HG02943 (cell line): ENCODE data around the gene SORD.
"Not testable (repeated sequence)": the region's sequence is repeated elsewhere in the genome, so short reads cannot be mapped to it uniquely, and the experiment has no call there.

Source experiments
- ATAC-seq: cut with Tn5 transposase; IDR thresholded peaks from one replicate; pipeline ENCODE4 v1.9.1; 2021; ENCODE audit warnings: mild to moderate bottlenecking, low read depth, moderate library complexity; ENCODE audit not compliant: unreplicated experiment

SORD gene

DNA sequence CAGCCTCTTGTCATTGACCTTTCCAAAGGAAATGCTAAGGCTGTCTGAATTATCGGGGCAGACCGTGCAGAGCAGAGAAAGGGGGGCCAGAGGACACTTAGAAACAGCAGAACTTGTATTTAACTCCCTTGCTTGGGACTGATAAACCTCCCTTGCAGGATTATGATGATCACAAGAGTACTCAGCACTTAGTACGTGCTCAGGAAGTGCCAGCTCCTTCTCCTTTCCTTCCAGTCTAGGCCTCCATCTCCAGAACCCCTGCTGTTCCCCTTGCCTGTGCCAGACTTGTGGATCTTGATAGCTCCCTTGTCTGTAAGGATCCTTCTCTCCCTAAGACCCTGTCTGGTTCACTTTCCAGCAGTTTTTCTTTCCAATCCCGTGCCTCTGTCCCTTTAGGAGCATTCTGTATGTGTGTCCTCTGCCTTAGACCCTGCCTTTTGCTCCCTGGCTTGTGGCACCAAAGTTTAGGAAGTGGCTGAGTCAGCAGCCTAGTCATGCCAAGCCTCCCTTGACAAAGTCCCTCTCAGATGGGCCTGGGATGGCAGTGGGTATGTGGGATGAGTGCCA lies 747 bp downstream of the SORD start:
- ATAC-seq, result no peak

DNA sequence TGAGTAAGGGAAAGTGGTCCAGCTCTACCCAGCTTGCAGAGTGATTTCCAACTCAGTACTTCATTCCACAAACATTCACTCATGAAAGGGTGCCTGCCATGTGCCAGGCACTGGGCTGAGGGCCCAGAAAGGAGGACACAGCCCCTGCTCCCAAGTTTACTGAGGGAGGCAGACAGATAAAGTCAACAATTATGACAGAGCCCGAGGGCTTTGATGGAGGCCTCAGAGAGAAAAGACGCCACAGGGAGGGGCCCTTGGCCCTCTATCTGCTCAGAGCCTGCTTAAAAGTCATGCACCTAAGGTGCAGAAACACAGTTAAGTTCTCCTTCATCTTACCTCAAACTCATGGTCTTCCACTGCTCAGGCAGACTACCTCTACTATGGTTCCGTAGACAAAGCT lies 1.7 kb downstream of the SORD start:
- not testable (repeated sequence) for ATAC-seq

DNA sequence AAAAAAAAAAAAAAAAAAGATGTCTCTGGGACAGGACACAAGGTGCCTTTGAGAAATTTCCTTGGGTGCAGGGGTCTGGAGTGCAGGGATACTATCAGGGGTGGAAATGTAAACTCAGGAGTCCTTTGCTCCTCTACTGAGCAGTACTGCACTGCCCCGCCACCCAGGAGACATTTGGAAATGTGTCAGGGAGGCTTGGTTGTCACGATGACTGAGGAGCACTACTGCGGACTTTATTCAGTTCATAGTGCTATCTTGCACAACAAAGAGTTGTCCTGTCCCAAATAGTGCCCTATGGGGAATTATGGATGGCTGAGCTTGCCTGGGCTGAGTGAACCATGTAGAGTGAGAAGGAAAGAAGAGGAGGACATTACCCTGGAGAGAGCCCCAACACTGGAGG lies 2.6 kb downstream of the SORD start:
- not testable (repeated sequence) for ATAC-seq

DNA sequence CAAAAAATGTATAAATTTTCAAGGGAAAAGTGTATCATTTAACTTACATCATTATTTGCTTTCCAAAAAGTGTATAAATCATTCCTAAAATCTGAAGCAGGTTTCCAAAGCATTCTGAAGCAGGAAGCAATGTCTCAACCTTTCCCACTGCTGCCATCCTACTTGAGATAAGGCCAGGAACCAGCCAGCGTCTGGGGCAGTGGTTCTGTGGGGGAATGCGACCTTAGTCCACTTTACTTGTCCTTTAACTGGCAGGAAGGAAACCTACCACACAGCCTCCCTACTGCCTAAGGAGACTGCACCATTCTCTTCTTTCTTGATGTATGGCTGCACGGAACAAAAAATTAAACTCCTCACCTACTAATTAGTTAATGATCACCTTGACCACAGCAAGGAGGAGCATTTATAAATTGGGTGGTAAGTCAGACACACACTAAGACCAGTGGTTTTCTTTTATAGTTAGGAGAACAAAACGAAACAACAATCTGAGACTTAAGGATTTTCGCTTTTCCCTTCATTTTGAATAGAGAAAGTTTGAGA lies 3.7 kb downstream of the SORD start:
- no peak for ATAC-seq

- no peak for ATAC-seq
These were observed 4.2 kb downstream of the SORD start for GRCh38 chr15:45027220-45027619.

GRCh38 chr15:45030743-45031142 lies 7.7 kb downstream of the SORD start:
- ATAC-seq, result no peak

- not testable (repeated sequence) for ATAC-seq
These were observed 8.6 kb downstream of the SORD start for GRCh38 chr15:45031522-45032028.

- ATAC-seq, result not testable (repeated sequence)
These were observed 9.5 kb downstream of the SORD start for GRCh38 chr15:45032501-45032900.

GRCh38 chr15:45034087-45034486 lies 11.1 kb downstream of the SORD start:
- ATAC-seq, result not testable (repeated sequence)

GRCh38 chr15:45034600-45035375 lies 11.8 kb downstream of the SORD start:
- ATAC-seq, result not testable (repeated sequence)

DNA sequence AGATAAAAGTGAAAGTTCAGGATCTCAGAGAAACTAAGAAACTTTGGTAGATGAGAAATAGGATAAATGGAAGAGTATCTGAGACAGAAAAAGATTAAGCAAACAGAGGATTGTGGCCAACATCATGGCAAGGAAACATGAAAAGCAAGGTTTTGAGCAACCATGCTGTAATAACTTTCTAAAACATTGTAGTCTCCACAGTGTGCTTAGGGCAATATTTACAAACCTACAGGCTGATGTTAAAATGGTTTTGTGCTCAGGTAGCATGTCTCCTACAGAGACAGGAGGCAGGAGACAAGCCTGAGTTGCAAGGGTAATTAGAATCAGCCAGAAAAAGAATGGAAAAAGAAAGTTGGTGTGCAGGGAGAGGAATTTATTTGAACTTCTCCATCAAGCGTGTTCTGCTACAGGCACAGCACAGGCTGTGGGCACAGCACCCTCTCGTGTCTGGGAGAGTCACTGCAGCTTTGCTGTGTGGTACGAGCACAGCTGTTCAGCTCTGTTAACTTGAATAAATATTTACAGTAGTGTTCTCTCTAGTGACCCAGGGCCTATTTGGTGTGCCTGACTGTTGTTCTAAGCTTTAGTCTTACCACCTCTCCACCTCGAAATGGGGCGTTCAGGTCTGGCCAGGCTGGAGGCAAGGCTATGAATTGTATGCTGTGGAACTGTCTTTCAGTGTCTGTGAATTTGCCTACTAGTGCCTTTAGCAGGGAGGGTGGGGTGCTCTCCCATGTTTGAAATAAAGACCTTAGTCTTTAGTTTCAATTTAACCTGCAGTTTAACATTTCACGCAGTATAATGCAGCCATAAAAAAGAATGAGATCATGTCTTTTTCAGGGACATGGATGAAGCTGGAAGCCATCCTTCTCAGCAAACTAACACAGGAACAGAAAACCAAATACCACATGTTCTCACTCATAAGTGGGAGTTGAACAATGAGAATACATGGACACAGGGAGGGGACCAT lies 14.1 kb downstream of the SORD start:
- not testable (repeated sequence) for ATAC-seq

- ATAC-seq, result no peak
These were observed 14.9 kb downstream of the SORD start for GRCh38 chr15:45037936-45038335.

- not testable (repeated sequence) for ATAC-seq
These were observed 17.4 kb downstream of the SORD start for GRCh38 chr15:45040396-45040795.

GRCh38 chr15:45041538-45041937 lies 18.5 kb downstream of the SORD start:
- not testable (repeated sequence) for ATAC-seq

DNA sequence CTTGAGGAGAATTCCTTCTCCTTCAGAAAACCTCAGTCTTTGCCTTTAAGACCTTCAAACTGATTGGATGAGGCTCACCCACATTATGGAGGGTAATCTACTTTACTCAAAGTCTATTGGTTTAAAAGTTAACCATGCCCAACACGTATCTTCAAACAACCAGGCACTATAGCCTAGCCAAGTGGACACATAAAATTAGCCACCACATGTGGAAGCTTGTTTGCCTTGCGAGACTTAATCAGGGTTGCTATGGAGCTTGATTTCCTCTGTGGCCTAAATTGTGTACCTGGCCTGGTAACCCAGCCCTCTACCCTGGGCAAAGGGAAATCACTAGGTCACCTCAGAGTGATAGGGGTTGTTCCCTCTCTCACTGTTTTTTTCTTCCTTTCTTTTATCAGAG lies 19.9 kb downstream of the SORD start:
- ATAC-seq, result not testable (repeated sequence)

DNA sequence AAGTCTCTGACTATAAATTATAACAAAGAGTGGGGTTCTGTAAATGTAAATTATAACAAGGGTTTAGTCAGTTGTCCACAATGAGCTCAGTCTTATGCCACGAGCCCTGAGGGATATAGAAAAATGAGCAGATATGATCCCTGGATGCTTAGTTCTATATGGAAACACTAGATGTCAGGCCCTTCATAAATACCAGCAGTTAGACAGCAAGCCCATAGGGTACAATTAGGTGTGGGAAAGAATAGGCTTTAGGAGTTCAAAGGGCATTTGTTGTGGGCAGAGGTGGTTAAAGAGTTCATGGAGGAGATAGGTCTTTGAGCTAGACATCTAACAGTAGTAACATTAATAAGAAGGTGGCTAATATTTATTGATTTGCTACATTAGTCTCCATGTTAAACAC lies 21.3 kb downstream of the SORD start:
- ATAC-seq, result not testable (repeated sequence)

DNA sequence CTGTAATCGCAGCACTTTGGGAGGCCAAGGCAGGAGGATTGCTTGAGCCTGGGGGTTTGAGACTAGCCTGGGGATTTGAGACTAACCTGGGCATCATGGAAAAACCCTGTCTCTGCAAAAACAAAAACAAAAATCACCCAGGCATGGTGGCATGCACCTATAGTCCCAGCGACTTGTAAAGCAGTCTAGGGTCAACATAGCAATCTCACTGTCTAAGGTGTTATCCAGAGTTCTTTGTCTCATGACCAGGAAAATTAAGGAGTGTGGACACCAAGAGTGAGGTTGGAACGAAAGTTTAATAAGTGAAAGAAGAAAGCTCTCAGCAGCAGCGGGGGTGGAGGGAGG lies 25.4 kb downstream of the SORD start:
- ATAC-seq, result not testable (repeated sequence)

GRCh38 chr15:45048794-45049631 lies 26.0 kb downstream of the SORD start:
- no peak for ATAC-seq

DNA sequence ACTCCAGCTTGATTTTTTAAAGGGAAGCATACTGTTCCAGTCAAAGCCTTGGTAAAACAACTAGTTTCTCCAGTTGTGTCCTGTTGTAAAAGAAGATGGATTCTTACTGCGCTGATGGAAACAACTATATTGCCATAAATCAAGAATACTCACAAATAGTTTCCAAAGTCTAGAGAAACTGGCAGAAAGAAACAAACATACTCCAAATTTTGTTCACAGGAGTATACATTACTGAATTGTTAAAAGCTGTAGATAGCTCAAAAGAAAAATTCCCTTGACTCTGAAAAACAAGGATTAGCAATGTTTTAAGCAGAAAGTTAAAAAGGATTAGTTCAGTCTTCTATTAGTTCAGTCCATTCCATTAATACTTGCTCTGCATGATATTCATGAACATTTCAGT lies 27.6 kb downstream of the SORD start:
- no peak for ATAC-seq

- not testable (repeated sequence) for ATAC-seq
These were observed 29.7 kb downstream of the SORD start for GRCh38 chr15:45052676-45053075.
